PFSK-1 (cell line): ENCODE results near the gene TTC13.

Experiments
- FOXP2 ChIP-seq: optimal IDR thresholded peaks from 2 replicates; pipeline ENCODE3; 2011; ENCODE audit warnings: borderline replicate concordance, control low read depth, inconsistent platforms; ENCODE audit not compliant: insufficient read depth; ENCODE audit errors: extremely low read length, extremely low read depth
- POLR2AphosphoS5 ChIP-seq: IDR thresholded peaks from 2 replicates; pipeline ENCODE4 v1.6.1; 2012; ENCODE audit warnings: low read depth, mild to moderate bottlenecking, control low read depth, low read length, moderate library complexity
- SIN3A ChIP-seq: IDR thresholded peaks from 2 replicates; pipeline ENCODE4 v1.6.1; 2012; ENCODE audit warnings: mild to moderate bottlenecking, low read length, moderate library complexity, borderline replicate concordance; ENCODE audit not compliant: insufficient read depth
- TAF1 ChIP-seq: IDR thresholded peaks from 2 replicates; pipeline ENCODE4 v1.6.1; 2012; ENCODE audit warnings: low read length, control low read depth, borderline replicate concordance; ENCODE audit not compliant: insufficient read depth
- TF ChIP-seq, protein P1 (sequence below), 2 experiments: IDR thresholded peaks; 2 replicates each; pipeline versions ENCODE4 v1.6.1 to v1.8.0; 2011 to 2012; ENCODE audit warnings: low read depth in 2 of 2, low read length in 2 of 2, control low read depth in 1 of 2, inconsistent platforms in 1 of 2, mild to moderate bottlenecking in 1 of 2, moderate library complexity in 1 of 2; ENCODE audit not compliant: insufficient read depth in 1 of 2

TTC13 gene

GRCh38 chr1:230936475-230936874 lies 42.2 kb downstream of the TTC13 start:
- no peak for TF ChIP-seq TAF1
- no peak for TF ChIP-seq SIN3A
- no peak for TF ChIP-seq FOXP2
- no peak for TF ChIP-seq POLR2AphosphoS5
- TF ChIP-seq, protein P1, sequence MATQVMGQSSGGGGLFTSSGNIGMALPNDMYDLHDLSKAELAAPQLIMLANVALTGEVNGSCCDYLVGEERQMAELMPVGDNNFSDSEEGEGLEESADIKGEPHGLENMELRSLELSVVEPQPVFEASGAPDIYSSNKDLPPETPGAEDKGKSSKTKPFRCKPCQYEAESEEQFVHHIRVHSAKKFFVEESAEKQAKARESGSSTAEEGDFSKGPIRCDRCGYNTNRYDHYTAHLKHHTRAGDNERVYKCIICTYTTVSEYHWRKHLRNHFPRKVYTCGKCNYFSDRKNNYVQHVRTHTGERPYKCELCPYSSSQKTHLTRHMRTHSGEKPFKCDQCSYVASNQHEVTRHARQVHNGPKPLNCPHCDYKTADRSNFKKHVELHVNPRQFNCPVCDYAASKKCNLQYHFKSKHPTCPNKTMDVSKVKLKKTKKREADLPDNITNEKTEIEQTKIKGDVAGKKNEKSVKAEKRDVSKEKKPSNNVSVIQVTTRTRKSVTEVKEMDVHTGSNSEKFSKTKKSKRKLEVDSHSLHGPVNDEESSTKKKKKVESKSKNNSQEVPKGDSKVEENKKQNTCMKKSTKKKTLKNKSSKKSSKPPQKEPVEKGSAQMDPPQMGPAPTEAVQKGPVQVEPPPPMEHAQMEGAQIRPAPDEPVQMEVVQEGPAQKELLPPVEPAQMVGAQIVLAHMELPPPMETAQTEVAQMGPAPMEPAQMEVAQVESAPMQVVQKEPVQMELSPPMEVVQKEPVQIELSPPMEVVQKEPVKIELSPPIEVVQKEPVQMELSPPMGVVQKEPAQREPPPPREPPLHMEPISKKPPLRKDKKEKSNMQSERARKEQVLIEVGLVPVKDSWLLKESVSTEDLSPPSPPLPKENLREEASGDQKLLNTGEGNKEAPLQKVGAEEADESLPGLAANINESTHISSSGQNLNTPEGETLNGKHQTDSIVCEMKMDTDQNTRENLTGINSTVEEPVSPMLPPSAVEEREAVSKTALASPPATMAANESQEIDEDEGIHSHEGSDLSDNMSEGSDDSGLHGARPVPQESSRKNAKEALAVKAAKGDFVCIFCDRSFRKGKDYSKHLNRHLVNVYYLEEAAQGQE (IDR thresholded peaks at IDR 0.05; ENCODE audit: insufficient read depth in 1 of 2, low read depth in 2 of 2, low read length in 2 of 2): no peak

DNA sequence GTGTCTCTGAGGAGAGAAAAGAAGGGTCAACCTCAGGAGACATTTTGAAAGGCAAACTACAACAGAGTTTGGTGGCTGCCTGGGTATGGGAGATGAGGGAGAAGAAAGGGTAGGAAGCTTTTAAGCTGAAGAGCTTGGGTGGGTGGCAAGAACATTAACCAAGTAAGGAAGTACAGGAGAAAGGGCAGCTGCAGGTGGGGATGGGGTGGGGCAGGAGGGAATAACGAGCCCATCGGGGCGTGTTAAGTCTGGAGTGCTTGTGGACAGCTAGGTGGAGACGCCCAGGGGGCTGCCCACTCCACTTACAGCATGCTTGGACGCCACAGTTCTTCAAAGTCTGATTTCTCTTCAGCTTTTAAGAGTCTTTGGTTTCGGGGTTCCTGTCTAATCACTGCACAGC lies 42.8 kb downstream of the TTC13 start:
- TF ChIP-seq, protein P1 (IDR thresholded peaks at IDR 0.05; ENCODE audit: insufficient read depth in 1 of 2, low read depth in 2 of 2, low read length in 2 of 2): no peak
- TF ChIP-seq TAF1 (no peak), FOXP2 (no peak), POLR2AphosphoS5 (no peak), SIN3A (no peak)

DNA sequence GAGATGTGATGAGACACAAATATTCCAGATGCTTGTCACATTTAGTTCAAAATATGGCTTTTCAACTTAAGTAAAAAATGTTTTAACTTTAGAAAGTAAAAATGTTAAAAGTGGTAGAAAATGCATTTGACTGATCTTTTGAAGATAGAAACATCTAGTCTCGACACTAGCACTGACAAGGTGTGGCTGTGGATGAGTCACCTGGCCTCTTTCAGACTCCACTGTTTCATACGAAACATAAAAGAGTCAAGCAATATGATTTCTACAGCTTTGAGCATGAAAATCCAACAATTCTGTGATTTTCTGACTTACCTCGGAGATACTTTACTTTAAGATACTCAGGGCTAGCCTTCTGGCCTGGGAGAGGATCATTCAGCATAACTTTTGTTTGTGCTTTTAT lies 47.7 kb downstream of the TTC13 start:
- TF ChIP-seq TAF1 (no peak), SIN3A (no peak), FOXP2 (no peak), POLR2AphosphoS5 (no peak)
- TF ChIP-seq, protein P1 (IDR thresholded peaks at IDR 0.05; ENCODE audit: insufficient read depth in 1 of 2, low read depth in 2 of 2, low read length in 2 of 2): no peak

- TF ChIP-seq TAF1 (no peak), POLR2AphosphoS5 (no peak), SIN3A (no peak), FOXP2 (no peak)
- TF ChIP-seq, protein P1 (IDR thresholded peaks at IDR 0.05; ENCODE audit: insufficient read depth in 1 of 2, low read depth in 2 of 2, low read length in 2 of 2): no peak
Measured at GRCh38 chr1:230926182-230926581, 52.5 kb downstream of the TTC13 start.

DNA sequence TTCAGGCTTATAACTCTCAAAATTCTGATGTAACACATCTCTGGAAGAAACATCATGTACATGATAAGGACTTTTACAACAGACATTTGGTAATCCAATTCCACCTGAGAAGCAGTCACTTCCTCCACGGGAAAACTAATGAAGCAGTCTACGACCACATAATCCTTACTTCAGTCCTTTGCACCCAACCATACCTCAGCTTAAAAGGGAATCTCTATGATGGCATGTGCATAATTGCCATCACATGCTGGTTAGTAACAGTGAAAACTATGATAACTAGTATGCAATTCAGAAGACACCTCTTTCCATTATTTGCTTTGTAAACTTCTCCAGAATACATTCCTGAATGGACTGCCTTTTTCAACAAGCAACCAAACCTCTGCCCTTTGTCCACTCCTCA lies 53.1 kb downstream of the TTC13 start:
- TF ChIP-seq POLR2AphosphoS5 (no peak), TAF1 (no peak)
